ENCODE measurements around the gene NRIP3. TPM values are rescaled to one million over a fixed set of nuclear protein-coding genes. Genes with fewer than 3 reads are reported as not detected.

NRIP3 gene
- total RNA-seq, 1 experiment from 2014 or later: 2.1 TPM

GRCh38 chr11:9016916-9017642 is 13.3 kb upstream of the NRIP3 start:
- Histone ChIP-seq H3K36me3 (ENCODE audit: low read depth) (no peaks in the 10 kb centered on the region), H3K4me2 (no peak overlapping the region), H3K9me2 (ENCODE audit: insufficient read depth) (no peaks in the 10 kb centered on the region), H3K4me1 (replicated peaks; ENCODE audit: insufficient read depth) (no peaks in the 10 kb centered on the region), H3F3A (ENCODE audit: insufficient read depth, low read depth) (no peaks in the 10 kb centered on the region), H3K79me2 (ENCODE audit: low read depth) (no peaks in the 10 kb centered on the region), H2AFZ (no peak overlapping the region), H3K9me3 (ENCODE audit: insufficient read depth, low read depth) (no peaks in the 10 kb centered on the region), H4K20me1 (ENCODE audit: insufficient read depth) (no peaks in the 10 kb centered on the region), H3K27me3 (ENCODE audit: insufficient read depth, low read depth) (no peaks in the 10 kb centered on the region), H3K4me3 (no peak overlapping the region), H3K27ac (no peak overlapping the region)
- TF ChIP-seq CTCF (conservative IDR thresholded peaks at IDR 0.05): no peak
- TF ChIP-seq EZH2 (IDR thresholded peaks at IDR 0.05; ENCODE audit: low read depth): no peak
- intact Hi-C loops (cut with micrococcal nuclease; ENCODE audit: unreplicated experiment): loop anchor here (5.0 kb wide), 1 partner anchor 120 kb away; no protein-coding TSS in a partner anchor
- DNase-seq: no peak
- ChIA-PET CTCF (interaction anchor here (0.5 to 0.7 kb wide), 3 partner anchors 12 to 433 kb away, joined by 4 to 7 read pairs (median 6); no protein-coding TSS in a partner anchor), POLR2A (ENCODE audit: unreplicated experiment) (no interaction called here)
- no TSS peak for BruUV-seq (replicated peaks)

- no peaks in the 10 kb centered on the region for H3K9me2 ChIP-seq (ENCODE audit: insufficient read depth)
- no peaks in the 10 kb centered on the region for H3K27me3 ChIP-seq (ENCODE audit: insufficient read depth, low read depth)
- ChIA-PET CTCF (interaction anchor here (1.0 kb wide), 1 partner anchor 122 kb away, joined by 10 read pairs; no protein-coding TSS in a partner anchor), POLR2A (ENCODE audit: unreplicated experiment) (no interaction called here)
- H3K4me2 ChIP-seq: no peak overlapping the region
- DNase-seq: peak; percentile 29 to 60
- no peak overlapping the region for H3K27ac ChIP-seq
- H3F3A ChIP-seq (ENCODE audit: insufficient read depth, low read depth): no peaks in the 10 kb centered on the region
- intact Hi-C loops (cut with micrococcal nuclease; ENCODE audit: unreplicated experiment): loop anchor here (5.0 kb wide), 1 partner anchor 122 kb away; no protein-coding TSS in a partner anchor
- H4K20me1 ChIP-seq (ENCODE audit: insufficient read depth): no peaks in the 10 kb centered on the region
- no peak overlapping the region for H3K4me3 ChIP-seq
- H3K79me2 ChIP-seq (ENCODE audit: low read depth): no peaks in the 10 kb centered on the region
- no peaks in the 10 kb centered on the region for H3K36me3 ChIP-seq (ENCODE audit: low read depth)
- TF ChIP-seq CTCF (conservative IDR thresholded peaks at IDR 0.05) (peak; percentile 72), EZH2 (IDR thresholded peaks at IDR 0.05; ENCODE audit: low read depth) (no peak)
- H2AFZ ChIP-seq: no peak overlapping the region
- no peaks in the 10 kb centered on the region for H3K9me3 ChIP-seq (ENCODE audit: insufficient read depth, low read depth)
- BruUV-seq (replicated peaks): no TSS peak
- no peaks in the 10 kb centered on the region for H3K4me1 ChIP-seq (replicated peaks; ENCODE audit: insufficient read depth)
These were observed 11.9 kb upstream of the NRIP3 start for GRCh38 chr11:9015677-9016076.

- Histone ChIP-seq H4K20me1 (ENCODE audit: insufficient read depth) (no peaks in the 10 kb centered on the region), H3K4me2 (no peak overlapping the region), H2AFZ (no peak overlapping the region), H3K27me3 (ENCODE audit: insufficient read depth, low read depth) (no peaks in the 10 kb centered on the region), H3K9me2 (ENCODE audit: insufficient read depth) (no peaks in the 10 kb centered on the region), H3K36me3 (ENCODE audit: low read depth) (no peaks in the 10 kb centered on the region), H3K9me3 (ENCODE audit: insufficient read depth, low read depth) (no peaks in the 10 kb centered on the region), H3F3A (ENCODE audit: insufficient read depth, low read depth) (no peaks in the 10 kb centered on the region), H3K4me1 (replicated peaks; ENCODE audit: insufficient read depth) (no peaks in the 10 kb centered on the region), H3K79me2 (ENCODE audit: low read depth) (no peaks in the 10 kb centered on the region), H3K4me3 (no peak overlapping the region), H3K27ac (no peak overlapping the region)
- DNase-seq: no peak
- ChIA-PET CTCF (interaction anchor here (0.7 to 0.8 kb wide), 2 partner anchors 123 to 492 kb away, joined by 4 read pairs; no protein-coding TSS in a partner anchor), POLR2A (ENCODE audit: unreplicated experiment) (no interaction called here)
- no TSS peak for BruUV-seq (replicated peaks)
- intact Hi-C loops (cut with micrococcal nuclease; ENCODE audit: unreplicated experiment): loop anchor here (5.0 kb wide), 1 partner anchor 122 kb away; no protein-coding TSS in a partner anchor
- TF ChIP-seq CTCF (conservative IDR thresholded peaks at IDR 0.05): no peak
- no peak for TF ChIP-seq EZH2 (IDR thresholded peaks at IDR 0.05; ENCODE audit: low read depth)
These were observed 11.0 kb upstream of the NRIP3 start for GRCh38 chr11:9014826-9015225.
